ENCODE data around the gene CBLC.

DNA sequence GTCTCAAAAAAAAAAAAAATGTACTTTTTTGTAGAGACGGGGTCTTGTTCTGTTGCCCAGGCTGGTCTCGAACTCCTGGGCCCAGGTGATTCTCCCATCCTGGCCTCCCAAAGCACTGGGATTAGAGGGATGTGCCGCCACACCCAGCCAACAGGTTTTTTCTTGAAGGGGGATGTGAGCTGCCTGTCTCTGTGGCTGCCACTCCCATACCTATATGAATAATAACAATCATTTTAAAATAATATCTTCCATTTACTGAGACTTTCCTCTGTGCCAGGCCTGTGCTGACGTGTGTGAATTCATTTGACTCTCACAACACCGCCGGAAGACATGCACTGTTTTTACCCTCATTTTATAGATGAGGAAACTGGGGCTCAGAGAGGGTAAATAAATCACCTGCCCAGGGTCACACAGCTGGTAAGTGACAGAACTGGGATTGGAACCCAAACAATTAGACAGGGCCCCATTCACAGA lies 36.4 kb upstream of the CBLC start:
- TF ChIP-seq POLR2A (IDR thresholded peaks at IDR 0.05) (no peak), POLR2AphosphoS5 (IDR thresholded peaks at IDR 0.05) (no peak), EP300 (IDR thresholded peaks at IDR 0.05) (no peak)
- TF ChIP-seq, protein P1, sequence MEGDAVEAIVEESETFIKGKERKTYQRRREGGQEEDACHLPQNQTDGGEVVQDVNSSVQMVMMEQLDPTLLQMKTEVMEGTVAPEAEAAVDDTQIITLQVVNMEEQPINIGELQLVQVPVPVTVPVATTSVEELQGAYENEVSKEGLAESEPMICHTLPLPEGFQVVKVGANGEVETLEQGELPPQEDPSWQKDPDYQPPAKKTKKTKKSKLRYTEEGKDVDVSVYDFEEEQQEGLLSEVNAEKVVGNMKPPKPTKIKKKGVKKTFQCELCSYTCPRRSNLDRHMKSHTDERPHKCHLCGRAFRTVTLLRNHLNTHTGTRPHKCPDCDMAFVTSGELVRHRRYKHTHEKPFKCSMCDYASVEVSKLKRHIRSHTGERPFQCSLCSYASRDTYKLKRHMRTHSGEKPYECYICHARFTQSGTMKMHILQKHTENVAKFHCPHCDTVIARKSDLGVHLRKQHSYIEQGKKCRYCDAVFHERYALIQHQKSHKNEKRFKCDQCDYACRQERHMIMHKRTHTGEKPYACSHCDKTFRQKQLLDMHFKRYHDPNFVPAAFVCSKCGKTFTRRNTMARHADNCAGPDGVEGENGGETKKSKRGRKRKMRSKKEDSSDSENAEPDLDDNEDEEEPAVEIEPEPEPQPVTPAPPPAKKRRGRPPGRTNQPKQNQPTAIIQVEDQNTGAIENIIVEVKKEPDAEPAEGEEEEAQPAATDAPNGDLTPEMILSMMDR (IDR thresholded peaks at IDR 0.05): no peak

All from upper lobe of left lung (tissue), 4 donors.